Upper lobe of left lung (tissue), 6 donors: ENCODE results near the gene CMSS1. TPM values are rescaled to one million over a fixed set of nuclear protein-coding genes. Genes with fewer than 3 reads are reported as not detected.

Experiments used
- ATAC-seq, 2 donors: fragments of 200-7000 bp; cut with Tn5 transposase; one replicate each; pipeline ENCODE4 v1.9.1; 2022; ENCODE audit warnings: mild to moderate bottlenecking in 2 of 2, moderate library complexity in 2 of 2; ENCODE audit not compliant: low FRiP score in 2 of 2
- DNase-seq, 2 donors: peaks; one replicate each; pipeline ENCODE4 v3.0.0-alpha.2; 2019 to 2020
- H3K27ac ChIP-seq, 4 donors: fragments of 200-600 bp; sonication (generic); one replicate each; pipeline ENCODE4 v1.5.1; 2016 to 2019
- H3K27me3 ChIP-seq, 4 donors: fragments of 200-600 bp; sonication (generic); one replicate each; pipeline ENCODE4 v1.5.1; 2017 to 2019
- H3K36me3 ChIP-seq, 4 donors: fragments of 200-600 bp; sonication (generic); one replicate each; pipeline ENCODE4 v1.5.1; 2016 to 2019
- H3K4me1 ChIP-seq, 4 donors: fragments of 200-600 bp; sonication (generic); one replicate each; pipeline ENCODE4 v1.5.1; 2018 to 2019
- H3K4me3 ChIP-seq, 4 donors: fragments of 200-600 bp; sonication (generic); one replicate each; pipeline ENCODE4 v1.5.1; 2017 to 2019; ENCODE audit warnings: mild to moderate bottlenecking in 2 of 4, moderate library complexity in 1 of 4
- H3K9me3 ChIP-seq, 4 donors: fragments of 200-600 bp; sonication (generic); one replicate each; pipeline ENCODE4 v1.5.1; 2018 to 2019
- CTCF ChIP-seq, 6 experiments: fragments of 450-650 bp in 4 of 6; fragments of 200-600 bp in 2 of 6; sonication (generic) in 2 of 6; IDR thresholded peaks; one replicate each; pipeline ENCODE4 v1.5.1; 2016 to 2019; ENCODE audit warnings: antibody characterized with exemption in 6 of 6
- EP300 ChIP-seq, 4 donors: sonication (generic); formaldehyde crosslinking; IDR thresholded peaks; one replicate each; pipeline ENCODE4 v1.5.1; 2017; ENCODE audit warnings: antibody characterized with exemption in 4 of 4, control low read depth in 2 of 4
- POLR2A ChIP-seq, 4 donors: fragments of 450-650 bp; IDR thresholded peaks; one replicate each; pipeline ENCODE4 v1.5.1; 2016 to 2017; ENCODE audit warnings: antibody characterized with exemption in 4 of 4, mild to moderate bottlenecking in 2 of 4
- POLR2AphosphoS5 ChIP-seq, 2 donors: sonication (generic); formaldehyde crosslinking; IDR thresholded peaks; one replicate each; pipeline ENCODE4 v1.5.1; 2017; ENCODE audit warnings: antibody characterized with exemption in 2 of 2
- WGBS, 2 donors: methylation state at CpG; one replicate each; pipeline ENCODE4 v1.1.5; 2017 to 2018; 5-methylcytosine and 5-hydroxymethylcytosine counted together
- total RNA-seq, 6 donors: library from RNA; depleted of rRNA in 4 of 6; stranded (reverse); fragments of >200 nt in 4 of 6; gene quantifications; one replicate each; pipeline versions ENCODE4 v1.1.0 to v1.2.1, GENCODE V29; 2016 to 2021
- donor health status: DM: no; HTN: no; CAD: no; lungs with moderate emphysema.
- donor health status: DM: no; HTN: yes; CAD: no; lungs with severe emphysema.

Gene CMSS1
- total RNA-seq, 6 donors from 2014 or later: 4.0 to 21.1 (median 12.0) TPM

- Histone ChIP-seq H3K27ac (peak overlapping the region in 1 of 4 donors; percentile 15), H3K36me3 (no peaks in the 10 kb centered on the region), H3K4me3 (no peak overlapping the region), H3K4me1 (peaks cover 3 to 25% (median 16%) of the 10 kb centered on the region in 4 donors), H3K9me3 (no peaks in the 10 kb centered on the region), H3K27me3 (no peaks in the 10 kb centered on the region)
- no peak for TF ChIP-seq POLR2A (IDR thresholded peaks at IDR 0.05)
- WGBS, 2 donors: 80 to 87% methylated on average over 1 of the region's 1 CpG
- no peak for ATAC-seq
- no peak for DNase-seq
These were observed 64.9 kb downstream of the CMSS1 start for GRCh38 chr3:99882436-99883137.

DNA sequence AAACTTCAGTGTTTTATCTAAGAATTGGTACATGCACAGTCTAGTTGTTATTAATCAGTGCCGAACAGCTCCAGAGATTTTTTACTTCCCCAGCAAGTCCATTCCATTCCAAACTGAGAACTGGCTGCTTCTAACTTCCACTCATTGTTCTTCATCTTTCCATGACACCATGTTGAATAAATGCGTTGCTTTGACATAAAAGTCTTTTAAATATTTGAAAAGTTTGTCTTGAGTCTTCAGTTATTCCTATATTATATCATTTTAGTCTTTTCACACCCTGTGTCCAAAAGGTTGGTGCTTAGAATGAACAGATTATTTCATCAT, 65.4 kb downstream of the CMSS1 start:
- TF ChIP-seq EP300 (IDR thresholded peaks at IDR 0.05): no peak
- TF ChIP-seq CTCF (IDR thresholded peaks at IDR 0.05): no peak
- no peak for TF ChIP-seq POLR2A (IDR thresholded peaks at IDR 0.05)
- no peak for TF ChIP-seq POLR2AphosphoS5 (IDR thresholded peaks at IDR 0.05)
- no peaks in the 10 kb centered on the region for H3K36me3 ChIP-seq

GRCh38 chr3:99883693-99884092, 66.0 kb downstream of the CMSS1 start:
- no peaks in the 10 kb centered on the region for H3K36me3 ChIP-seq
- ATAC-seq (no peak), DNase-seq (no peak)
- TF ChIP-seq CTCF (IDR thresholded peaks at IDR 0.05) (no peak), POLR2AphosphoS5 (IDR thresholded peaks at IDR 0.05) (no peak), EP300 (IDR thresholded peaks at IDR 0.05) (no peak), POLR2A (IDR thresholded peaks at IDR 0.05) (no peak)
- no peak overlapping the region for H3K4me3 ChIP-seq
- H3K27ac ChIP-seq: no peak overlapping the region
- H3K27me3 ChIP-seq: no peaks in the 10 kb centered on the region
- WGBS, 2 donors: 86 to 91% methylated on average over 1 of the region's 1 CpG
- peaks cover 3 to 25% (median 16%) of the 10 kb centered on the region in 4 donors for H3K4me1 ChIP-seq
- H3K9me3 ChIP-seq: no peaks in the 10 kb centered on the region

More for the DNA sequence above, 65.4 kb downstream of the CMSS1 start:
- no peak for ATAC-seq
- H3K4me1 ChIP-seq: peaks cover 3 to 25% (median 16%) of the 10 kb centered on the region in 4 donors
- H3K27me3 ChIP-seq: no peaks in the 10 kb centered on the region
- no peaks in the 10 kb centered on the region for H3K9me3 ChIP-seq
- no peak overlapping the region for H3K27ac ChIP-seq
- no peak for DNase-seq
- 72 to 88% methylated on average over 2 of the region's 2 CpGs for WGBS, 2 donors
- H3K4me3 ChIP-seq: no peak overlapping the region

DNA sequence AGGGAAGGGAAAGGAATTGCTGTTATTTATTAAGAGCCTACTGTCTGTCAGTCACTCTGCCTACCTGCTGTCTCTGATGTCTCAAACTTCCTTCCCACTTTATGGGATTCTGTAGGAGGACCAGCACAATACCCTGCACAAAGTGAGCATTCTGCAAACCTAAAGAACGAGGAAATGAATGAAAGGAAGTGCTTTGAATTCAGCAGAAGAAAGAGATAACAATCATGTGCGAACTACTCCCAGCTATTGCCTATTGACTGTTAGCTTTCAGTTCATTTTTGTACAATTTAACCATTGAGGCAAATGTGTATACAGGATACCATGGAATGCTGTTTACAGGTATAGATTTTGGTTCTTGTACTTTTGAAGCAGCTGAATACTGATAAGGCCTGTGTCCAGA, 66.8 kb downstream of the CMSS1 start:
- Histone ChIP-seq H3K27ac (peak overlapping the region in 1 of 4 donors; percentile 7), H3K27me3 (no peaks in the 10 kb centered on the region), H3K9me3 (no peaks in the 10 kb centered on the region), H3K4me3 (no peak overlapping the region), H3K36me3 (no peaks in the 10 kb centered on the region), H3K4me1 (peaks cover 3 to 25% (median 16%) of the 10 kb centered on the region in 4 donors)
- no peak for TF ChIP-seq EP300 (IDR thresholded peaks at IDR 0.05)
- no peak for TF ChIP-seq CTCF (IDR thresholded peaks at IDR 0.05)
- TF ChIP-seq POLR2A (IDR thresholded peaks at IDR 0.05): no peak
- TF ChIP-seq POLR2AphosphoS5 (IDR thresholded peaks at IDR 0.05): no peak
- 35 to 46% methylated on average over 2 of the region's 2 CpGs for WGBS, 2 donors
- no peak for DNase-seq
- ATAC-seq: no peak

- DNase-seq (no peak), ATAC-seq (no peak)
- TF ChIP-seq POLR2AphosphoS5 (IDR thresholded peaks at IDR 0.05) (no peak), POLR2A (IDR thresholded peaks at IDR 0.05) (no peak)
- Histone ChIP-seq H3K27ac (no peak overlapping the region), H3K4me1 (peaks cover 3 to 25% (median 16%) of the 10 kb centered on the region in 4 donors), H3K36me3 (no peaks in the 10 kb centered on the region), H3K4me3 (no peak overlapping the region), H3K9me3 (no peaks in the 10 kb centered on the region), H3K27me3 (no peaks in the 10 kb centered on the region)
- 97 to 100% methylated on average over 1 of the region's 1 CpG for WGBS, 2 donors
These were observed 67.4 kb downstream of the CMSS1 start for GRCh38 chr3:99885085-99885484.

DNA sequence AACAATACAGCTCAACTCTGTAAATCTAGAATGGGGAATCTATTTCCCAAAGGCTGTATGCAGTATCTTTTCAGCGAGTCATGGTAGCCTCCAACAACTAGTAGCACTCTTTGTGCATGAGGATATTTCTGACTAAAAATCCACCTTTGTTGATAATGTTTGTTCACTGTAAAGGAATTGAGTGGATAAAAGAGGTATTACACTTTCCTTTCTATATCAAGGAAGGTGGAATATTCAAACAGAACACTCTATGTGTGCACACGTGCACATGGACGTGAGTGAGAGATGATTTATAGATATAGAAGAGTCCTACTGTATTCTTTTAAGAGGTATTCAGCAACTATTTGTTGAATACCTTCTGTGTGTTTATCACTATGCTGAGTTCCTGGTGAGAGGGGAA, 68.2 kb downstream of the CMSS1 start:
- no peaks in the 10 kb centered on the region for H3K9me3 ChIP-seq
- H3K27ac ChIP-seq: no peak overlapping the region
- peaks cover 3 to 24% (median 15%) of the 10 kb centered on the region in 4 donors for H3K4me1 ChIP-seq
- ATAC-seq: no peak
- H3K27me3 ChIP-seq: no peaks in the 10 kb centered on the region
- 88 to 96% methylated on average over 3 of the region's 3 CpGs for WGBS, 2 donors
- H3K36me3 ChIP-seq: no peaks in the 10 kb centered on the region
- TF ChIP-seq CTCF (IDR thresholded peaks at IDR 0.05) (no peak), EP300 (IDR thresholded peaks at IDR 0.05) (no peak), POLR2AphosphoS5 (IDR thresholded peaks at IDR 0.05) (no peak), POLR2A (IDR thresholded peaks at IDR 0.05) (no peak)
- no peak for DNase-seq
- no peak overlapping the region for H3K4me3 ChIP-seq
